Activated CD4-positive, alpha-beta T cell treated with anti-CD3 and anti-CD28 coated beads for 36 hours (primary cell): ENCODE measurements around the gene FCER1A. TPM values are rescaled to one million over a fixed set of nuclear protein-coding genes. Genes with fewer than 3 reads are reported as not detected.

ENCODE experiments used
- total RNA-seq, 2 experiments: library from RNA; stranded (reverse); gene quantifications; one replicate each; pipeline ENCODE4 v1.2.3, GENCODE V29; 2021

The FCER1A gene
- total RNA-seq, 2 experiments from 2014 or later = not detected

Other genes with a start within 250 kb of the FCER1A start
- gene AIM2, start 225.6 kb upstream of the FCER1A start, total RNA-seq = 10 to 100 TPM; 65.6 to 67.6 TPM
- gene CADM3, start 130.7 kb upstream of the FCER1A start, total RNA-seq = not detected
- gene ACKR1, start 97.5 kb upstream of the FCER1A start, total RNA-seq = not detected
- not detected for gene OR10J4, start 129.9 kb downstream of the FCER1A start, total RNA-seq
- not detected for gene OR10J1, start 137.4 kb downstream of the FCER1A start, total RNA-seq
- not detected for gene OR10J5, start 233.7 kb downstream of the FCER1A start, total RNA-seq